ENCODE results near the gene CELA1. TPM values are rescaled to one million over a fixed set of nuclear protein-coding genes. Genes with fewer than 3 reads are reported as not detected.

CELA1 gene
- polyA plus RNA-seq, 3 donors = 0.67 to 3.0 TPM; not detected in 1

DNA sequence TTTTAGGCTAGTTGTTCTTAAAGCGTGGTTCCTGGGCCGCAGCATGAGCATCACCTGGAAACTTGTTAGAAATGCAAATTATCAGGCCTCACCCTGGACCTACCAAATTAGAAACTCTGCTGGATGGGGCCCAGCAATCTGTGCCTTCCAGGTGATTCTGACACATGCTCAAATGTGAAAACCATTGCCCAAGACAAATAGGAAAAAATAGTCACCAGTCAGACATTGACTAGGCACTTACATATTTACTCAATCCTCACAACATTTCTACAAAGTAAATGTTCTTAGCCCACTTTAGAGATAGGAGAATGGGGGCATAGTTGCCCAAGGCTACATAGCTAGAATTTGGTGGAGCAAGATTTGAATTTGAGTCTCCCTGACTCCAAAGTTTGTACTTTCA lies 3.3 kb downstream of the CELA1 start:
- no peak overlapping the region for H3K27ac Mint-ChIP-seq
- no peaks in the 10 kb centered on the region for H3K9me3 Mint-ChIP-seq

DNA sequence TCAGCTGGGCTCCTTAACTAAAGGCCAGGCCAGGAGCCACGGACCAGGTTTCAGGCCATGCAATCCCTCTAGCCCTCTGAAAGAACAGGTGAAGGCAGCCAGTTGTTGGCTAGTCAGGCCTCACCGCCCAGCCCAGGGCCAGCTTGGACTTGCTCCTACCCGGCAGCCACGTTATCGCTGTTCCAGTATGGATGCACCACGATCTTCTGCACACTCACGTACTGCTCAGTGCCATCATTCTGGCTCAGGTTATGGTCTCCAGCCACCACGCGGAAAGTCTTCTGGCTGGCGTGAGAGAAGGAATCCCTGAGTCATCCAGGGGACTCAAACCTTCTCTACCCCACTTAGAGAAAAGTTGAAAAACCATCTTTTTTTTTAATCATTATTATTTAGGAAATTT lies 4.1 kb downstream of the CELA1 start:
- peaks cover 2 to 6% (median 4%) of the 10 kb centered on the region in 3 donors for H3K27me3 Mint-ChIP-seq (ENCODE audit: low read depth in 3 of 3)
- H3K27ac Mint-ChIP-seq = no peak overlapping the region
- Histone ChIP-seq H3K9me3 (replicated peaks in 1 of 2; ENCODE audit: control insufficient read depth in 1 of 2, insufficient read depth in 1 of 2, low read length in 2 of 2) (no peaks in the 10 kb centered on the region), H3K9ac (ENCODE audit: insufficient read depth, low read length, poor library complexity, severe bottlenecking) (no peak overlapping the region), H3K4me1 (ENCODE audit: control insufficient read depth in 1 of 2, insufficient read depth in 2 of 2, low read length in 2 of 2) (peaks cover 6 to 7% of the 10 kb centered on the region in 2 donors), H3K4me2 (replicated peaks; ENCODE audit: extremely low read depth, low read length, poor library complexity, severe bottlenecking) (no peak overlapping the region), H3K79me2 (ENCODE audit: insufficient read depth, low read length) (no peaks in the 10 kb centered on the region), H4K20me1 (ENCODE audit: insufficient read depth, low read length) (no peaks in the 10 kb centered on the region), H3K27ac (ENCODE audit: low read depth in 1 of 2, low read length in 2 of 2) (no peak overlapping the region), H3K27me3 (ENCODE audit: control insufficient read depth in 2 of 2, insufficient read depth in 2 of 2, low read length in 2 of 2) (no peaks in the 10 kb centered on the region), H3K36me3 (replicated peaks in 1 of 2; ENCODE audit: control insufficient read depth in 1 of 2, insufficient read depth in 2 of 2, low read length in 2 of 2) (no peaks in the 10 kb centered on the region), H3K4me3 (replicated peaks in 1 of 3; ENCODE audit: low read depth in 2 of 3, low read length in 3 of 3) (no peak overlapping the region), H2AFZ (ENCODE audit: insufficient read depth, low read depth, low read length, poor library complexity, severe bottlenecking) (no peak overlapping the region)
- TF ChIP-seq, protein P1, sequence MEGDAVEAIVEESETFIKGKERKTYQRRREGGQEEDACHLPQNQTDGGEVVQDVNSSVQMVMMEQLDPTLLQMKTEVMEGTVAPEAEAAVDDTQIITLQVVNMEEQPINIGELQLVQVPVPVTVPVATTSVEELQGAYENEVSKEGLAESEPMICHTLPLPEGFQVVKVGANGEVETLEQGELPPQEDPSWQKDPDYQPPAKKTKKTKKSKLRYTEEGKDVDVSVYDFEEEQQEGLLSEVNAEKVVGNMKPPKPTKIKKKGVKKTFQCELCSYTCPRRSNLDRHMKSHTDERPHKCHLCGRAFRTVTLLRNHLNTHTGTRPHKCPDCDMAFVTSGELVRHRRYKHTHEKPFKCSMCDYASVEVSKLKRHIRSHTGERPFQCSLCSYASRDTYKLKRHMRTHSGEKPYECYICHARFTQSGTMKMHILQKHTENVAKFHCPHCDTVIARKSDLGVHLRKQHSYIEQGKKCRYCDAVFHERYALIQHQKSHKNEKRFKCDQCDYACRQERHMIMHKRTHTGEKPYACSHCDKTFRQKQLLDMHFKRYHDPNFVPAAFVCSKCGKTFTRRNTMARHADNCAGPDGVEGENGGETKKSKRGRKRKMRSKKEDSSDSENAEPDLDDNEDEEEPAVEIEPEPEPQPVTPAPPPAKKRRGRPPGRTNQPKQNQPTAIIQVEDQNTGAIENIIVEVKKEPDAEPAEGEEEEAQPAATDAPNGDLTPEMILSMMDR (IDR thresholded peaks at IDR 0.05) = no peak
- WGBS (ENCODE audit: insufficient coverage) = 100% methylated on average over 7 of the region's 10 CpGs
- H3K9me3 Mint-ChIP-seq = peaks cover 0 to 2% (median 0%) of the 10 kb centered on the region in 7 donors
- no peak overlapping the region for H3K4me3 Mint-ChIP-seq
- intact Hi-C loops (cut with micrococcal nuclease) = loop anchor here (10.0 kb wide), 4 partner anchors 78 to 508 kb away; partner anchors contain the start of gene LETMD1 (in 1 of the 2)
- peaks cover 17% of the 10 kb centered on the region for H3K4me1 Mint-ChIP-seq
- no peaks in the 10 kb centered on the region for H3K36me3 Mint-ChIP-seq
- DNase-seq = no peak

More for the DNA sequence above, 3.3 kb downstream of the CELA1 start:
- intact Hi-C loops (cut with micrococcal nuclease) = loop anchor here (10.0 kb wide), 4 partner anchors 78 to 508 kb away; partner anchors contain the start of gene LETMD1 (in 1 of the 2)
- no peak overlapping the region for H3K4me3 Mint-ChIP-seq
- H3K27ac ChIP-seq (ENCODE audit: low read depth in 1 of 2, low read length in 2 of 2) = no peak overlapping the region
- H3K27me3 ChIP-seq (ENCODE audit: control insufficient read depth in 2 of 2, insufficient read depth in 2 of 2, low read length in 2 of 2) = no peaks in the 10 kb centered on the region
- H2AFZ ChIP-seq (ENCODE audit: insufficient read depth, low read depth, low read length, poor library complexity, severe bottlenecking) = no peak overlapping the region
- H3K36me3 Mint-ChIP-seq = no peaks in the 10 kb centered on the region
- TF ChIP-seq, protein P1 (IDR thresholded peaks at IDR 0.05) = no peak
- H3K27me3 Mint-ChIP-seq (ENCODE audit: low read depth in 3 of 3) = peaks cover 2 to 6% (median 4%) of the 10 kb centered on the region in 3 donors
- WGBS (ENCODE audit: insufficient coverage) = 100% methylated on average over 1 of the region's 2 CpGs
- no peak for DNase-seq
- no peaks in the 10 kb centered on the region for H3K9me3 ChIP-seq (replicated peaks in 1 of 2; ENCODE audit: control insufficient read depth in 1 of 2, insufficient read depth in 1 of 2, low read length in 2 of 2)
- H3K4me1 ChIP-seq (ENCODE audit: control insufficient read depth in 1 of 2, insufficient read depth in 2 of 2, low read length in 2 of 2) = peaks cover 6 to 7% of the 10 kb centered on the region in 2 donors
- H3K4me3 ChIP-seq (replicated peaks in 1 of 3; ENCODE audit: low read depth in 2 of 3, low read length in 3 of 3) = no peak overlapping the region
- H3K36me3 ChIP-seq (replicated peaks in 1 of 2; ENCODE audit: control insufficient read depth in 1 of 2, insufficient read depth in 2 of 2, low read length in 2 of 2) = no peaks in the 10 kb centered on the region
- no peak overlapping the region for H3K9ac ChIP-seq (ENCODE audit: insufficient read depth, low read length, poor library complexity, severe bottlenecking)
- no peaks in the 10 kb centered on the region for H3K79me2 ChIP-seq (ENCODE audit: insufficient read depth, low read length)
- H3K4me2 ChIP-seq (replicated peaks; ENCODE audit: extremely low read depth, low read length, poor library complexity, severe bottlenecking) = no peak overlapping the region
- H3K4me1 Mint-ChIP-seq = peaks cover 17% of the 10 kb centered on the region
- H4K20me1 ChIP-seq (ENCODE audit: insufficient read depth, low read length) = no peaks in the 10 kb centered on the region

Measured in CD14-positive monocyte (primary cell).